Esophagus muscularis mucosa (tissue), 4 donors: Measurements from ENCODE around the gene PPIP5K2. TPM values are rescaled to one million over a fixed set of nuclear protein-coding genes. Genes with fewer than 3 reads are reported as not detected.
"Not testable (repeated sequence)": the region's sequence is repeated elsewhere in the genome, so short reads cannot be mapped to it uniquely, and the experiment has no call there.

Experiments used
- DNase-seq: peaks from one replicate; pipeline ENCODE4 v3.0.0-alpha.2; 2017; ENCODE audit errors: extremely low spot score
- H3K27ac ChIP-seq, 4 donors: fragments of 200-600 bp; sonication (generic); replicated peaks in 1 of 4; 1 replicate in 3 of 4; 2 replicates in 1 of 4; pipeline ENCODE4 v1.5.1; 2016 to 2019; ENCODE audit warnings: mild to moderate bottlenecking in 1 of 4
- H3K27me3 ChIP-seq, 4 donors: fragments of 200-600 bp; sonication (generic); one replicate each; pipeline versions ENCODE4 v1.5.1 to v1.6.0; 2016 to 2019
- H3K36me3 ChIP-seq, 4 donors: fragments of 200-600 bp; sonication (generic); one replicate each; pipeline ENCODE4 v1.5.1; 2016 to 2019
- H3K4me1 ChIP-seq, 4 donors: fragments of 200-600 bp; sonication (generic); one replicate each; pipeline ENCODE4 v1.5.1; 2016 to 2019
- H3K4me3 ChIP-seq, 4 donors: fragments of 200-600 bp; sonication (generic); 1 replicate in 2 of 4; 2 replicates in 2 of 4; pipeline ENCODE4 v1.5.1; 2016 to 2019; ENCODE audit warnings: mild to moderate bottlenecking in 4 of 4, moderate library complexity in 1 of 4
- H3K9me3 ChIP-seq, 4 donors: fragments of 200-600 bp; sonication (generic); 1 replicate in 3 of 4; 2 replicates in 1 of 4; pipeline ENCODE4 v1.5.1; 2016 to 2019
- CTCF ChIP-seq, 3 experiments: fragments of 200-600 bp in 2 of 3; fragments of 450-650 bp in 1 of 3; sonication (generic) in 2 of 3; IDR thresholded peaks; one replicate each; pipeline ENCODE4 v1.5.1; 2017 to 2019; ENCODE audit warnings: antibody characterized with exemption in 3 of 3, mild to moderate bottlenecking in 2 of 3, moderate library complexity in 1 of 3
- EP300 ChIP-seq: sonication (generic); formaldehyde crosslinking; IDR thresholded peaks from one replicate; pipeline ENCODE4 v1.6.1; 2017; ENCODE audit warnings: antibody characterized with exemption
- POLR2A ChIP-seq: fragments of 450-650 bp; IDR thresholded peaks from one replicate; pipeline ENCODE4 v1.6.1; 2017; ENCODE audit warnings: antibody characterized with exemption, moderate library complexity, mild to moderate bottlenecking, low read depth
- POLR2AphosphoS5 ChIP-seq, 2 donors: sonication (generic); formaldehyde crosslinking; IDR thresholded peaks; one replicate each; pipeline ENCODE4 v1.6.1; 2017; ENCODE audit warnings: antibody characterized with exemption in 2 of 2
- WGBS: methylation state at CpG from one replicate; pipeline ENCODE4 v1.1.5; 2018; 5-methylcytosine and 5-hydroxymethylcytosine counted together
- intact Hi-C: fragments of 100-400 bp; cut with DNase I; formaldehyde crosslinking; loops from one replicate; pipeline ENCODE4 v1.15.1; 2023
- total RNA-seq, 4 donors: library from RNA; depleted of rRNA; stranded (reverse); fragments of >200 nt; gene quantifications; one replicate each; pipeline versions ENCODE4 v1.1.0 to v1.2.1, GENCODE V29; 2016

PPIP5K2 gene
- 10 to 100 TPM; 15.6 to 21.6 (median 17.3) TPM for total RNA-seq

- H3K4me1 ChIP-seq = peaks cover 4 to 38% (median 37%) of the 10 kb centered on the region in 4 donors
- peak; percentile 98 for DNase-seq
- H3K27ac ChIP-seq = peak within 1 kb of the TSS; percentile 90 to 91 (median 90)
- no peaks in the 10 kb centered on the region for H3K36me3 ChIP-seq
- H3K4me3 ChIP-seq = peak within 1 kb of the TSS; percentile 60 to 92 (median 82)
- intact Hi-C loops = loop anchor here (10.0 kb wide), 2 partner anchors 335 to 365 kb away; partner anchors contain the start of gene PAM
- H3K9me3 ChIP-seq = no peaks in the 10 kb centered on the region
- TF ChIP-seq EP300 (no peak), POLR2AphosphoS5 (IDR thresholded peaks at IDR 0.05) (peak; percentile 85 to 94), POLR2A (no peak), CTCF (IDR thresholded peaks at IDR 0.05) (peak in 1 of 3 experiments; percentile 22)
- 0% methylated on average over 33 of the region's 46 CpGs for WGBS
- H3K27me3 ChIP-seq = no peaks in the 10 kb centered on the region
These were observed at the start of gene PPIP5K2, which contains the start of gene GIN1 for GRCh38 chr5:103119765-103120606. Gene PPIP5K2 (plus strand): TSS chr5:103120301. CDS start chr5:103129590, 9,289 bp downstream. Gene GIN1 (minus strand): TSS chr5:103120138. CDS start chr5:103108707, 11,431 bp downstream.

- H3K4me1 ChIP-seq, H3K27me3 ChIP-seq, DNase-seq, H3K4me3 ChIP-seq, intact Hi-C loops, H3K36me3 ChIP-seq, H3K27ac ChIP-seq: not testable (repeated sequence)
- H3K9me3 ChIP-seq = peaks cover 0 to 64% (median 51%) of the 10 kb centered on the region in 4 donors
- 79% methylated on average over 4 of the region's 4 CpGs for WGBS
These were observed 46.6 kb upstream of the PPIP5K2 start for GRCh38 chr5:103073500-103073899.

GRCh38 chr5:103075442-103075841 is 44.7 kb upstream of the PPIP5K2 start:
- Histone ChIP-seq H3K4me1 (no peaks in the 10 kb centered on the region), H3K4me3 (no peak overlapping the region), H3K36me3 (no peaks in the 10 kb centered on the region), H3K9me3 (peaks cover 0 to 82% (median 70%) of the 10 kb centered on the region in 4 donors), H3K27me3 (no peaks in the 10 kb centered on the region), H3K27ac (no peak overlapping the region)
- TF ChIP-seq EP300 (no peak), CTCF (IDR thresholded peaks at IDR 0.05) (no peak), POLR2A (no peak), POLR2AphosphoS5 (IDR thresholded peaks at IDR 0.05) (no peak)
- 94% methylated on average over 4 of the region's 4 CpGs for WGBS
- intact Hi-C loops = no loop called here
- no peak for DNase-seq

GRCh38 chr5:103079796-103080195 is 40.3 kb upstream of the PPIP5K2 start:
- no peak for DNase-seq
- no peaks in the 10 kb centered on the region for H3K4me1 ChIP-seq
- no peak overlapping the region for H3K4me3 ChIP-seq
- H3K27ac ChIP-seq = no peak overlapping the region
- no peak for TF ChIP-seq POLR2A
- no peak for TF ChIP-seq EP300
- no peak for TF ChIP-seq POLR2AphosphoS5 (IDR thresholded peaks at IDR 0.05)
- TF ChIP-seq CTCF (IDR thresholded peaks at IDR 0.05) = no peak
- H3K36me3 ChIP-seq = peaks cover 0 to 7% (median 5%) of the 10 kb centered on the region in 4 donors
- 77% methylated on average over 3 of the region's 4 CpGs for WGBS
- intact Hi-C loops = no loop called here
- H3K9me3 ChIP-seq = peaks cover 3 to 83% (median 72%) of the 10 kb centered on the region in 4 donors
- no peaks in the 10 kb centered on the region for H3K27me3 ChIP-seq

- no peak for DNase-seq
- Histone ChIP-seq H3K9me3 (peaks cover under 1 to 18% (median 12%) of the 10 kb centered on the region in 4 donors), H3K36me3 (peaks cover 18 to 60% (median 34%) of the 10 kb centered on the region in 4 donors), H3K4me1 (no peaks in the 10 kb centered on the region), H3K27me3 (no peaks in the 10 kb centered on the region), H3K27ac (no peak overlapping the region), H3K4me3 (no peak overlapping the region)
- intact Hi-C loops = no loop called here
- WGBS = 79% methylated on average over 1 of the region's 1 CpG
- TF ChIP-seq CTCF (IDR thresholded peaks at IDR 0.05) (no peak), POLR2A (no peak), EP300 (no peak), POLR2AphosphoS5 (IDR thresholded peaks at IDR 0.05) (no peak)
These were observed 33.6 kb upstream of the PPIP5K2 start for GRCh38 chr5:103086547-103086946.
